22Rv1 (cell line): Measurements from ENCODE around the gene MSN.

Experiments used
- CTCF ChIP-seq: fragments of 450-650 bp; IDR thresholded peaks from 2 replicates; pipeline ENCODE4 v1.5.1; 2017; ENCODE audit warnings: mild to moderate bottlenecking
- ZFX ChIP-seq: fragments of 450-650 bp; IDR thresholded peaks from 2 replicates; pipeline ENCODE4 v1.6.1; 2017; ENCODE audit warnings: antibody characterized with exemption, borderline replicate concordance

- TF ChIP-seq CTCF, result no peak
- TF ChIP-seq ZFX, result no peak
These were observed 105.4 kb downstream of the MSN start for GRCh38 chrX:65772842-65773241.
